ENCODE measurements around the gene HOXC10.
A peak's percentile ranks its signal among the peaks of the same experiment; 100 is the strongest.

HOXC10 gene

GRCh38 chr12:54000116-54001114, 15.5 kb downstream of the HOXC10 start, which contains the start of gene HOXC9:
TSS of gene HOXC9 (plus strand) at chr12:54000161. CDS start at chr12:54000189, 28 bp downstream.
- DNase-seq: no peak

GRCh38 chr12:54001283-54002187, 16.6 kb downstream of the HOXC10 start:
- no peak for DNase-seq

DNA sequence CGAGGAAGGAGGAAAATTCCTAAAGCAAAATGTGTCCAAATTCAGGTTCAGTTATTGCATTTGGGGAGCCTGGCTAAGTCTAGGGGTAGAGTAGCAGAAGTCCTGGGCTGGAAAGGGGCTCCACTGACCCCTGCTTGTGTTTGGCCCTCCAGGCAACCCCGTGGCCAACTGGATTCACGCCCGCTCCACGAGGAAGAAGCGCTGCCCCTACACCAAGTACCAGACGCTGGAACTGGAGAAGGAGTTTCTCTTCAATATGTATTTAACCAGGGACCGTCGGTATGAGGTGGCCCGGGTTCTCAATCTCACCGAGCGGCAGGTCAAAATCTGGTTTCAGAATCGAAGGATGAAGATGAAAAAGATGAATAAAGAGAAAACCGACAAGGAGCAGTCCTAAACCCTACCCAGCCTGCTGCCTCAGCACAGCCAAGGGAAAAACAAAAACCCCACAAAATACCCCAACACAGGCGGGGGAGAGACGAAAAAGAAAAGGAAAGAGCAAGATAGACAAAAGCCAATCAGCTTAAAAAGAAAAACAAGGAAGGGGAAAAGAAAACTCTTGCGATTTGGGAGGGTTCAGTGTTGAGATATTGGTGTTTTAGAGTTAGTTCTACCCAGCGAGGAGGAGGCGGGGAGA, 17.4 kb downstream of the HOXC10 start:
- no peak for DNase-seq

GRCh38 chr12:54002915-54003389, 18.0 kb downstream of the HOXC10 start:
- no peak for DNase-seq

- no peak for DNase-seq
These were observed 18.7 kb downstream of the HOXC10 start for GRCh38 chr12:54003625-54004024.

DNA sequence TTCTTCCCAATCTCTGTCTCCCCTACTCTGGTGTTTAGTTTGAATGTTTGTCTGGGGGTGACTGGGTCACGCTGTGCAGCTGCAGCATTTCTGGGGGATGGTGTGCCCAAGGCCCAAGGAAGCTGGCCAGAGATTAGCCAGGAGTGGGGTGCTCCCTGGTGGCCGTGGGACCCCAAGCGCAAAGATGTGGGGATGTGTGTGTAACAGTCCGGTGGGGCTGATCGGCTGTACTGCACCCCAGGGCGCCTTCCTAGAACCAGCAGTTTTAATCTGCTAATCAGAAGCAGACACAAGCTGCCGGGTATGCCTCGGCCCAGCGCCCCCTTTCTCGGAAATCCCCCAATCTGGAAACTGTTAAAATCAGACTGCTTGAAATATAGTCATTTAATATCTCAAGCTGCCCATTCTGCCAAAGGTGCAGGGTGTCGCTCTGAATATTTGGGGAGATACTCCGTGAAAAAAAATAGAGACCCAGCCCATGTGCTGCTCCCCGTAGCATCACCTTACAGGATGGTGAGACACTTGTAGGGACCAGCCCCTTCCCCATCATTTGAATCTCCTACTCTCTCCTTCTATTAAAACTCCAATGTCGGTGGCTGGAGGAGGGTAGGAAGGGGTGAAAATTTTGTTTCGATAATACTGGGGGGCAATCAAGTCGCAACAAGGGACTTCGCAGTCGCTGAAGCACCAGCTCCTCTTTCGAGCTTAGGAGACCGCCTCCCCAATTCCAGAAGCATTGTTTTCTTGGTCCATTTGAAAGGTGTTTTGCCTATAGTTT, 19.3 kb downstream of the HOXC10 start:
- DNase-seq: no peak

DNA sequence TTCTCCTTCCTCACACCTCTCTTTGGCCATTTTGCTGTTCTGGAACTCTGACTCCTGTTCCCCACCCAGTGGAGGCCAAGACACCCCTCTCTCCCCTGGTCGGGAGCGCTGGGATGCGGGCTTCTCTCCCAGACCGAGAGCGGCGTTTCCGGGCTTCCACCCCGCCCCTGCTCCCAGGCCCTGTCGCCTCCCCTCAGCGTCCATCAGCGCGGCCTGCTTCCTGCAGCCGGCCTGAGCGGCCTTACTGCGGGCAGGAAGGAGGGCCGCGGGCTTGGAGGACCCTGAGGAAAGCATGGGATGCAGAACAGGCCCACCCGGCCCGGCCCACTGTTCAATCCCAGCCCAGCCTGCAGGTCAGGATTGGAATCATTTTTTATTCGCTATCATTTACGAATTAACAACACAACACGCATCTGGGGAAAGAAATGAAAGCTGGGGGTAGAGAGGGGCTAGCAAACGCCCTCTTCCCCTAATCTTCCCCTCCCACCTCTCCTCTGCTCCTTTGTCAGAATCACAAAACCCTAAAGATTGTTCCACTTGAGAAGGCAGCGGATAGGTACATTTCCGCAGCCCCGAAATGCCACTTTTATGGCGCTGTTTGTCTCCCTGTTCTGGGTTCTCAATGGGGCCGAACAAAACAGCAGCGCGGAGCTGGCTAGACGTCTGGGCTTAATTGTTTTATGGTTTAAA, 20.0 kb downstream of the HOXC10 start:
- DNase-seq: no peak

GRCh38 chr12:54005531-54005852, 20.5 kb downstream of the HOXC10 start:
- DNase-seq: no peak

- DNase-seq: peak in 55 of 56 donors; percentile 2 to 84 (median 49)
These were observed 21.1 kb downstream of the HOXC10 start for GRCh38 chr12:54005853-54006558.

DNA sequence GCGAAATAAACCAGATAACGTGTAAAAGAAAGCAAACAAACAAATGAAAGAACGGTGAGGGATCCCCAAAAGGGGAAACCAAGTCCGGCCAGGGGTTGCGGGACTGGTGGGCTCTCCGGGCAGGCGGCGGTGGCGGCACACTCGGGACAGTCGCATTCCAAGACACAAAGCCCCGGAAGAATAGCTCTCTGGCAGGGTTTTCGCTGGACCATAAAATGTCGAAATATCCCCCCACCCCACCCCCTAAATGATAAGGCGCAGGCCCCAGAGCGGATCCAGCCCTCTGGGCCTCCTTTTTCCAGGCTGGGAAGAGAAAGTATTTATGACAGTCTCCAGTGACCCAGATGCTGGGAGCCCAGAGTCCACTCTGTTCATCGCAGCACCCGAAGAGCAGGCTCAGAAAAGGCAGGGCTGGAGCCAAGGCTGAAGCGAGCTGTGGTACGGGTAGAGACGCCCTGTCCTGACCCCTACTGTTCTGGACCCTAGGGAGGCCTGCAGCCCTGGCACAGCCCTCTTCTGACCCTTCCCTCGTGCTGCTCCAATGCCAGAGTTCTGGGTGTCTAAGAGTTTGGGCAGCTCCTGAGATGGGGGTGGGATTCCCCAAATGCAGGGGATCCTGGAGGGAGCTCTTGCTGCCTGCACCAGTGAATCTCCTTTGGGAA, 21.7 kb downstream of the HOXC10 start:
- DNase-seq: no peak

- DNase-seq: no peak
These were observed 22.8 kb downstream of the HOXC10 start for GRCh38 chr12:54007538-54008259.

GRCh38 chr12:54008260-54008552, 23.3 kb downstream of the HOXC10 start:
- no peak for DNase-seq

DNA sequence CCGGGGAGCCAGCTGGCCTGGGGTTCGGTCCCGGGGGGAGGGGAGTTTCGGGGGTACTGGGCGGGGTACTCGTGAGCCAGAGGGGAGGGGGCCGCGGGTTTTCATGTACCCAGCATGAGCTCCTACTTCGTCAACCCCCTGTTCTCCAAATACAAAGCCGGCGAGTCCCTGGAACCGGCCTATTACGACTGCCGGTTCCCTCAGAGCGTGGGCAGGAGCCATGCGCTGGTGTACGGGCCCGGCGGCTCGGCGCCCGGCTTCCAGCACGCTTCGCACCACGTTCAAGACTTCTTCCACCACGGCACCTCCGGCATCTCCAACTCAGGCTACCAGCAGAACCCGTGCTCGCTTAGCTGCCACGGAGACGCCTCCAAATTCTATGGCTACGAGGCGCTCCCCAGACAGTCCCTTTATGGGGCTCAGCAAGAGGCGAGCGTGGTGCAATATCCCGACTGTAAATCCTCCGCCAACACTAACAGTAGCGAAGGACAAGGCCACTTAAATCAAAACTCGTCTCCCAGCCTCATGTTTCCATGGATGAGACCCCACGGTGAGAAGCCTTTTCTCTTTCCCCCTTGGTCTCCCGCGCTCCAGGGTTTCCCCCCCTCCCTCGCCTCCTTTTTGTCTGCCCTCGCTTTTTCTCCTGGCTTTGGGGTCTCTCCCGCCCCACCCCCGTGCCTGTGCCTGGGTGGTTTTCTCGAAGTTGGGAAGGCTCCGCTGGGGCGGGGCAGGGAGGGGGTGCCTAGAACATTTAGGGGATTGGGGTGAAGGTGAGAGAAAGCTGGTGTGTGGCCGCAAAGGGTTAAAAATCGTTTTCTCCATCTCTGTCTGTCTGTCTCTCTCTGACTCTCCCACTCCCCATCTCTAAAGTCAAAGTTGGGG, 24.5 kb downstream of the HOXC10 start:
- no peak for DNase-seq

GRCh38 chr12:54010053-54010971, 25.4 kb downstream of the HOXC10 start:
- no peak for DNase-seq

GRCh38 chr12:54010972-54011664, 26.2 kb downstream of the HOXC10 start:
- DNase-seq: no peak
